COR-L47 (cell line): Measurements from ENCODE around the gene CCNK.

Experiments used
- DNase-seq: peaks from one replicate; lab custom pipeline; 2025; lab: John Stamatoyannopoulos, UW

The CCNK gene

GRCh38 chr14:99519931-99520421, 38.8 kb downstream of the CCNK start:
- no peak for DNase-seq

- no peak for DNase-seq
These were observed 39.4 kb downstream of the CCNK start for GRCh38 chr14:99520571-99521081.

- DNase-seq: no peak
These were observed 40.2 kb downstream of the CCNK start for GRCh38 chr14:99521176-99522024.

- no peak for DNase-seq
These were observed 40.8 kb downstream of the CCNK start for GRCh38 chr14:99522025-99522401.

GRCh38 chr14:99522457-99522891, 41.3 kb downstream of the CCNK start:
- DNase-seq: no peak

- no peak for DNase-seq
These were observed 41.9 kb downstream of the CCNK start for GRCh38 chr14:99522934-99523703.

- no peak for DNase-seq
These were observed 42.5 kb downstream of the CCNK start for GRCh38 chr14:99523704-99524055.

- peak; percentile 66 for DNase-seq
These were observed 43.0 kb downstream of the CCNK start for GRCh38 chr14:99524091-99524661.

- peak; percentile 63 for DNase-seq
These were observed 43.8 kb downstream of the CCNK start for GRCh38 chr14:99524804-99525698.

GRCh38 chr14:99525699-99526080, 44.5 kb downstream of the CCNK start:
- DNase-seq: no peak

- DNase-seq: no peak
These were observed 45.8 kb downstream of the CCNK start for GRCh38 chr14:99527026-99527425.

GRCh38 chr14:99527427-99528076, 46.3 kb downstream of the CCNK start:
- no peak for DNase-seq

- DNase-seq: no peak
These were observed 48.7 kb downstream of the CCNK start for GRCh38 chr14:99529899-99530298.

- DNase-seq: no peak
These were observed 49.4 kb downstream of the CCNK start for GRCh38 chr14:99530407-99531155.

GRCh38 chr14:99531251-99532096, 50.3 kb downstream of the CCNK start:
- peak; percentile 94 for DNase-seq

GRCh38 chr14:99532310-99532709, 51.1 kb downstream of the CCNK start:
- no peak for DNase-seq

- DNase-seq: no peak
These were observed 53.1 kb downstream of the CCNK start for GRCh38 chr14:99534333-99534732.

- DNase-seq: no peak
These were observed 53.7 kb downstream of the CCNK start for GRCh38 chr14:99534863-99535262.

- DNase-seq: no peak
These were observed 54.2 kb downstream of the CCNK start for GRCh38 chr14:99535448-99535847.
